PC-9 (cell line): ENCODE results near the gene JAG1. TPM values are rescaled to one million over a fixed set of nuclear protein-coding genes. Genes with fewer than 3 reads are reported as not detected.

Source experiments
- BruUV-seq: library from RNA; stranded (reverse); fragments of 400-500 nt; replicated peaks from 2 replicates; lab custom pipeline; 2021; lab: Mats Ljungman, UMichigan
- CTCF ChIA-PET: fragments of 300-600 bp; sonication (Branson Sonifier 250); formaldehyde crosslinking; loops from one replicate; lab custom pipeline; 2022; ENCODE audit warnings: antibody characterized with exemption; lab: Charles Lee
- POLR2A ChIA-PET: fragments of 300-600 bp; sonication (Branson Sonifier 250); formaldehyde crosslinking; loops from one replicate; lab custom pipeline; 2022; ENCODE audit warnings: antibody characterized with exemption; ENCODE audit not compliant: unreplicated experiment; lab: Charles Lee
- DNase-seq, 2 experiments: peaks; one replicate each; pipeline versions ENCODE4 v3.0.0 to v3.0.0-alpha.2; 2015 to 2022; ENCODE audit warnings: mixed read lengths in 1 of 2
- H2AFZ ChIP-seq: fragments of 200-600 bp; sonication (generic); 2 replicates; pipeline ENCODE4 v1.8.1; 2017; ENCODE audit warnings: antibody characterized with exemption
- H3F3A ChIP-seq: fragments of 200-600 bp; sonication (generic); 2 replicates; pipeline ENCODE4 v1.8.1; 2017; ENCODE audit warnings: antibody characterized with exemption, mild to moderate bottlenecking, low read depth; ENCODE audit not compliant: insufficient read depth
- H3K27ac ChIP-seq: fragments of 200-600 bp; sonication (generic); 2 replicates; pipeline ENCODE4 v1.6.1; 2016; ENCODE audit warnings: mixed run types
- H3K27me3 ChIP-seq: fragments of 200-600 bp; sonication (generic); 2 replicates; pipeline ENCODE4 v1.6.1; 2016; ENCODE audit warnings: low read depth, mixed run types; ENCODE audit not compliant: insufficient read depth
- H3K36me3 ChIP-seq: fragments of 200-600 bp; sonication (generic); 2 replicates; pipeline ENCODE4 v1.6.1; 2016; ENCODE audit warnings: low read depth, mixed run types
- H3K4me1 ChIP-seq: fragments of 200-600 bp; sonication (generic); replicated peaks from 2 replicates; pipeline ENCODE4 v1.6.1; 2016; ENCODE audit warnings: mixed run types; ENCODE audit not compliant: insufficient read depth
- H3K4me2 ChIP-seq: fragments of 200-600 bp; sonication (generic); 2 replicates; pipeline ENCODE4 v1.6.1; 2017; ENCODE audit warnings: mixed run types
- H3K4me3 ChIP-seq: fragments of 200-600 bp; sonication (generic); 2 replicates; pipeline ENCODE4 v1.6.1; 2016; ENCODE audit warnings: mixed run types
- H3K79me2 ChIP-seq: fragments of 200-600 bp; sonication (generic); 2 replicates; pipeline ENCODE4 v1.6.1; 2017; ENCODE audit warnings: low read depth, mixed run types
- H3K9me2 ChIP-seq: fragments of 200-600 bp; sonication (generic); 2 replicates; pipeline ENCODE4 v1.8.1; 2017; ENCODE audit warnings: mild to moderate bottlenecking; ENCODE audit not compliant: insufficient read depth
- H3K9me3 ChIP-seq: fragments of 200-600 bp; sonication (generic); 2 replicates; pipeline ENCODE4 v1.8.1; 2016; ENCODE audit warnings: low read depth; ENCODE audit not compliant: insufficient read depth
- H4K20me1 ChIP-seq: fragments of 200-600 bp; sonication (generic); 2 replicates; pipeline ENCODE4 v1.8.1; 2017; ENCODE audit not compliant: insufficient read depth
- CTCF ChIP-seq: fragments of 200-600 bp; sonication (generic); conservative IDR thresholded peaks from 2 replicates; pipeline ENCODE4 v1.6.1; 2017; ENCODE audit warnings: mixed run types, antibody characterized with exemption, mild to moderate bottlenecking, moderate library complexity
- EZH2 ChIP-seq: fragments of 200-600 bp; sonication (generic); IDR thresholded peaks from 2 replicates; pipeline ENCODE4 v1.8.0; 2017; ENCODE audit warnings: antibody characterized with exemption, low read depth
- intact Hi-C: fragments of 100-400 bp; cut with micrococcal nuclease; formaldehyde crosslinking; loops from one replicate; pipeline ENCODE4 v1.10.0; 2022; ENCODE audit not compliant: unreplicated experiment
- total RNA-seq: library from RNA; stranded (reverse); gene quantifications from 2 replicates; pipeline ENCODE4 v1.2.3, GENCODE V29; 2021

Gene JAG1
- total RNA-seq, 1 experiment from 2014 or later = 42.9 TPM

GRCh38 chr20:10603971-10604864, 69.6 kb downstream of the JAG1 start:
- peak; percentile 63 to 84 for DNase-seq
- peaks cover 34% of the 10 kb centered on the region for H3K4me1 ChIP-seq
- no peaks in the 10 kb centered on the region for H3K9me2 ChIP-seq
- peak overlapping the region; percentile 87 for H3K27ac ChIP-seq
- 0 out of 2 replicates have a peak, but pooled peaks cover 6% of the 10 kb centered on the region for H3K79me2 ChIP-seq
- H3K9me3 ChIP-seq = no peaks in the 10 kb centered on the region
- peak overlapping the region; percentile 46 for H3K4me2 ChIP-seq
- H2AFZ ChIP-seq = no peak overlapping the region
- peaks cover 13% of the 10 kb centered on the region for H3F3A ChIP-seq
- H3K4me3 ChIP-seq = no peak overlapping the region
- no peaks in the 10 kb centered on the region for H3K27me3 ChIP-seq
- POLR2A ChIA-PET = interaction anchor here (0.6 to 1.1 kb wide), 5 partner anchors 10 to 67 kb away, joined by 3 to 20 read pairs (median 3); no protein-coding TSS in a partner anchor
- H3K36me3 ChIP-seq = no peaks in the 10 kb centered on the region; the same call in 1 of the 2 replicates
- TF ChIP-seq CTCF = no peak
- no peak for TF ChIP-seq EZH2
- no TSS peak for BruUV-seq
- CTCF ChIA-PET = interaction anchor here (0.6 to 1.2 kb wide), 2 partner anchors 46 to 351 kb away, joined by 3 read pairs; no protein-coding TSS in a partner anchor
- intact Hi-C loops = loop anchor here (2.0 to 5.0 kb wide), 3 partner anchors 45 to 1258 kb away; no protein-coding TSS in a partner anchor
- H4K20me1 ChIP-seq = no peaks in the 10 kb centered on the region

DNA sequence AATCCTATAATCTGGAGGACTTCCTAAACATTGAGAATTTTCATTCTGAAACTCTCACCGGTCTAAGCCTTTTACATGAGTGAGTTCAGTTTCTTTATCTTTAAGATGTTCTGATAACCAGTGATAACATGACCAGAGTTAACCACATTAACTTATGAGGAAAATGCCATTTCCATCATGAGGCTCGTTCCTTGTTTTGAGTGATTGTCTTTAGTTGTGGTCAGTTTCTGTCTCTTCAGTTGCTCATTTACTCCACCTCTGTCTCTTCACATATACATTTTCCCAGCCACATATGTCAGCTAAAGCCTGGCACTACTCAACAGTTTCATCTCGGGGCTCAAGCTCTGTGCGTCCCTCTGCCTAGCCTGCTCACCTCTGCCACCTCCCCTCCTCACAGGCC, 70.4 kb downstream of the JAG1 start:
- no peak for DNase-seq
- no peaks in the 10 kb centered on the region for H3K9me3 ChIP-seq
- no peaks in the 10 kb centered on the region for H3K9me2 ChIP-seq
- POLR2A ChIA-PET = interaction anchor here (0.6 kb wide), 1 partner anchor 13 kb away, joined by 3 read pairs; no protein-coding TSS in a partner anchor
- H3K4me3 ChIP-seq = no peak overlapping the region
- peak overlapping the region; percentile 87 for H3K27ac ChIP-seq
- H3K4me2 ChIP-seq = no peak overlapping the region
- H3K36me3 ChIP-seq = no peaks in the 10 kb centered on the region; the same call in 1 of the 2 replicates
- H3K27me3 ChIP-seq = no peaks in the 10 kb centered on the region
- intact Hi-C loops = loop anchor here (5.0 kb wide), 1 partner anchor 1259 kb away; no protein-coding TSS in a partner anchor
- CTCF ChIA-PET = no interaction called here
- H2AFZ ChIP-seq = no peak overlapping the region
- no peak for TF ChIP-seq CTCF
- no peak for TF ChIP-seq EZH2
- H3K4me1 ChIP-seq = peaks cover 42% of the 10 kb centered on the region
- no peaks in the 10 kb centered on the region for H4K20me1 ChIP-seq
- peaks cover 19% of the 10 kb centered on the region for H3F3A ChIP-seq
- BruUV-seq = no TSS peak
- 0 out of 2 replicates have a peak, but pooled peaks cover 6% of the 10 kb centered on the region for H3K79me2 ChIP-seq

GRCh38 chr20:10602221-10602871, 71.5 kb downstream of the JAG1 start:
- Histone ChIP-seq H3K9me3 (no peaks in the 10 kb centered on the region), H3K36me3 (no peaks in the 10 kb centered on the region; the same call in 1 of the 2 replicates), H3K4me1 (peaks cover 49% of the 10 kb centered on the region), H3F3A (peaks cover 29% of the 10 kb centered on the region), H3K27me3 (no peaks in the 10 kb centered on the region), H3K4me2 (no peak overlapping the region), H3K4me3 (no peak overlapping the region), H3K27ac (no peak overlapping the region), H3K79me2 (0 out of 2 replicates have a peak, but pooled peaks cover 6% of the 10 kb centered on the region), H3K9me2 (no peaks in the 10 kb centered on the region), H4K20me1 (no peaks in the 10 kb centered on the region), H2AFZ (no peak overlapping the region)
- POLR2A ChIA-PET = no interaction called here
- no peak for DNase-seq
- intact Hi-C loops = loop anchor here (5.0 kb wide), 1 partner anchor 1260 kb away; no protein-coding TSS in a partner anchor
- TF ChIP-seq CTCF (no peak), EZH2 (no peak)
- CTCF ChIA-PET = interaction anchor here (0.6 kb wide), 1 partner anchor 71 kb away, joined by 3 read pairs; the partner anchor contains the start of gene JAG1
- BruUV-seq = no TSS peak
